Activated B cell treated with CpG ODN at 0.5 μM for 24 hours (primary cell): Measurements from ENCODE around the gene SND1. TPM values are rescaled to one million over a fixed set of nuclear protein-coding genes. Genes with fewer than 3 reads are reported as not detected.

Experiments used
- ATAC-seq: fragments of 200-7000 bp; cut with Tn5 transposase; one replicate; pipeline ENCODE4 v1.10.0; 2021; ENCODE audit warnings: low read depth, mild to moderate bottlenecking, moderate library complexity
- CTCF ChIA-PET: fragments of 350-600 bp; sonication (Branson Sonifier 250); formaldehyde crosslinking; loops from one replicate; lab custom pipeline; 2021; ENCODE audit warnings: antibody characterized with exemption; lab: Charles Lee
- POLR2A ChIA-PET: fragments of 350-600 bp; sonication (Branson Sonifier 250); formaldehyde crosslinking; loops from one replicate; lab custom pipeline; 2021; ENCODE audit warnings: antibody characterized with exemption; lab: Charles Lee
- DNase-seq: peaks from one replicate; pipeline ENCODE4 v3.0.0; 2022
- H3K27ac Mint-ChIP-seq: one replicate; pipeline ENCODE4 v1.8.0; 2020; ENCODE audit warnings: mixed read lengths
- H3K27me3 Mint-ChIP-seq: one replicate; pipeline ENCODE4 v1.8.0; 2021; ENCODE audit warnings: mixed read lengths
- H3K36me3 Mint-ChIP-seq: one replicate; pipeline ENCODE4 v1.8.0; 2021; ENCODE audit warnings: low read depth, mixed read lengths
- H3K4me1 Mint-ChIP-seq: one replicate; pipeline ENCODE4 v1.8.0; 2021; ENCODE audit warnings: mixed read lengths
- H3K4me3 Mint-ChIP-seq: one replicate; pipeline ENCODE4 v1.8.0; 2020; ENCODE audit warnings: mild to moderate bottlenecking, mixed read lengths
- H3K9me3 Mint-ChIP-seq: one replicate; pipeline ENCODE4 v1.8.0; 2020; ENCODE audit warnings: mixed read lengths
- CTCF ChIP-seq: fragments of 200-600 bp; IDR thresholded peaks from one replicate; pipeline ENCODE4 v1.8.0; 2022; ENCODE audit warnings: antibody characterized with exemption, mild to moderate bottlenecking
- intact Hi-C: fragments of 100-400 bp; cut with micrococcal nuclease; formaldehyde crosslinking; loops from one replicate; pipeline ENCODE4 v1.15.1; 2024
- total RNA-seq: library from RNA; stranded (reverse); gene quantifications from 2 replicates; pipeline ENCODE4 v1.2.3, GENCODE V29; 2022

The SND1 gene
- total RNA-seq, 1 donor from 2014 or later: 215 TPM

- no peak for ATAC-seq
- Mint-ChIP-seq H3K36me3 (peaks cover 17% of the 10 kb centered on the region), H3K4me1 (peaks cover 25% of the 10 kb centered on the region), H3K27me3 (no peaks in the 10 kb centered on the region), H3K9me3 (no peaks in the 10 kb centered on the region), H3K27ac (no peak overlapping the region), H3K4me3 (no peak overlapping the region)
- POLR2A ChIA-PET: no interaction called here
- no peak for TF ChIP-seq CTCF
- DNase-seq: no peak
- intact Hi-C loops: no loop called here
- CTCF ChIA-PET: interaction anchor here (0.7 kb wide), 1 partner anchor 416 kb away, joined by 3 read pairs; no protein-coding TSS in a partner anchor
Observed at GRCh38 chr7:128008744-128009143, 356.8 kb downstream of the SND1 start.

- TF ChIP-seq CTCF: no peak
- no peaks in the 10 kb centered on the region for H3K27me3 Mint-ChIP-seq
- no peak overlapping the region for H3K27ac Mint-ChIP-seq
- no peak overlapping the region for H3K4me3 Mint-ChIP-seq
- intact Hi-C loops: no loop called here
- H3K9me3 Mint-ChIP-seq: no peaks in the 10 kb centered on the region
- no peak for DNase-seq
- ATAC-seq: no peak
- POLR2A ChIA-PET: no interaction called here
- H3K36me3 Mint-ChIP-seq: peaks cover 25% of the 10 kb centered on the region
- H3K4me1 Mint-ChIP-seq: peaks cover 7% of the 10 kb centered on the region
- CTCF ChIA-PET: no interaction called here
Observed at GRCh38 chr7:128010391-128011127, 358.6 kb downstream of the SND1 start.

DNA sequence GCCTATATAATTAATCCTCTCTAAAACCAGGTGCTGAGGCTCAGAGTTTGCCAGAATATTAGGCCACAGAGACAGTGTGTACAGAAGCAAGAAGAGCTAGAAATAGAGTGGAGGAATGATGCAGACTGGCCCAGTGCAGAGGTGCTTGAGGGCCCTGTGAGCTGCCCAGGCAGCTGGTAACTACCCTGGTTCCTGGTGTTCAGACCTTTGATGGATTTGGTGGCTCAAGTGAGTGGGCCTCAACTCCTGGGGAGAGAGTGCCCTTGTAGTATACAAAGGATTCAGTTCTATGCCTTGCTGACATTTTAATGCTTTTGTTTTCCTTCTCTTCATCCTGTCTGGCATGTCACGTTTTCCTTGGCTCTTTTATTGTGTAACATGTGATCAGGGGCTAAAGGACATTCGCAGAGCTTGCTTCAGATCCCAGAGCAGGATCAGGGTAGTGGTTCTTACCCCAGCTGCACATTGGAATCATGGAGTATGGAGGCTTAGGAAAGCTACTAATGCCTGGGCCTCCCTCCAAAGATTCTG, 359.2 kb downstream of the SND1 start:
- H3K4me1 Mint-ChIP-seq: peaks cover under 1% of the 10 kb centered on the region
- POLR2A ChIA-PET: no interaction called here
- TF ChIP-seq CTCF: no peak
- intact Hi-C loops: no loop called here
- H3K27me3 Mint-ChIP-seq: no peaks in the 10 kb centered on the region
- no peaks in the 10 kb centered on the region for H3K9me3 Mint-ChIP-seq
- no peak for DNase-seq
- no peak overlapping the region for H3K4me3 Mint-ChIP-seq
- ATAC-seq: no peak
- H3K27ac Mint-ChIP-seq: no peak overlapping the region
- CTCF ChIA-PET: no interaction called here
- peaks cover 22% of the 10 kb centered on the region for H3K36me3 Mint-ChIP-seq

DNA sequence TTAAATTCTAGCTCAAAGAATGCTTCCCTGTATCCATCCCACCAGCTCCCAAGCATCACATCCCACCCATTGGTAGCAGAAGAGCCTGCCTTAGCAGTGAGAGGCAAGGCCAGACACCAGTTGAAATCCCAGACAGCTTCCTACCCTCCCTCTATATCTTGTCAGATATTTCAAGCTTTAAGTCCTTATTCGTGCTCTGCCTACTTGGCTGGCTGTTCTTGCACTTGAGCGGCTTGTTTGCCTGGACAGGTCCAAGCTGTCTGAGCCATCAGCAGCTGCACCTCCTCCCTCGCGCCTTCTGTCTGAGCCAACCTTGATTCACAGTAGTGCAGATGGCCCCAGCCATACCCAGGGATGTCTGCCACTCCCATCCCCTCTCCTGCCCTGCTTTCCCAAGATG, 362.8 kb downstream of the SND1 start:
- Mint-ChIP-seq H3K36me3 (peaks cover 27% of the 10 kb centered on the region), H3K9me3 (no peaks in the 10 kb centered on the region), H3K27ac (no peak overlapping the region), H3K27me3 (no peaks in the 10 kb centered on the region), H3K4me1 (no peaks in the 10 kb centered on the region), H3K4me3 (no peak overlapping the region)
- DNase-seq: no peak
- ChIA-PET POLR2A (interaction anchor here (0.7 kb wide), 1 partner anchor 124 kb away, joined by 9 read pairs; no protein-coding TSS in a partner anchor), CTCF (no interaction called here)
- ATAC-seq: no peak
- intact Hi-C loops: no loop called here
- TF ChIP-seq CTCF: no peak

- Mint-ChIP-seq H3K4me1 (no peaks in the 10 kb centered on the region), H3K4me3 (no peak overlapping the region), H3K27me3 (no peaks in the 10 kb centered on the region), H3K27ac (no peak overlapping the region), H3K9me3 (no peaks in the 10 kb centered on the region), H3K36me3 (peaks cover 38% of the 10 kb centered on the region)
- POLR2A ChIA-PET: no interaction called here
- intact Hi-C loops: no loop called here
- TF ChIP-seq CTCF: no peak
- no peak for ATAC-seq
- DNase-seq: no peak
- CTCF ChIA-PET: no interaction called here
Observed at GRCh38 chr7:128017460-128017859, 365.5 kb downstream of the SND1 start.
